ENCODE measurements around the gene MRTO4.
A peak's percentile ranks its signal among the peaks of the same experiment; 100 is the strongest.

MRTO4 gene

GRCh38 chr1:19307794-19308508 lies 56.3 kb downstream of the MRTO4 start:
- Histone ChIP-seq H3K4me1 (ENCODE audit: control insufficient read depth in 2 of 2, insufficient read depth in 2 of 2, low read length in 2 of 2) (peaks cover 26 to 39% of the 10 kb centered on the region in 2 donors), H3K4me3 (ENCODE audit: low read length in 2 of 2) (peak overlapping the region in 1 of 2 donors; percentile 18), H3K27ac (ENCODE audit: low read depth in 2 of 2, low read length in 2 of 2) (peak overlapping the region; percentile 79 to 85), H3K27me3 (ENCODE audit: control insufficient read depth in 2 of 2, insufficient read depth in 2 of 2, low read length in 2 of 2) (no peaks in the 10 kb centered on the region), H3K9me3 (ENCODE audit: control insufficient read depth in 2 of 2, low read length in 2 of 2) (no peaks in the 10 kb centered on the region), H3K9ac (ENCODE audit: low read depth in 1 of 2, low read length in 2 of 2) (peak overlapping the region; percentile 26 to 34), H3K36me3 (ENCODE audit: control insufficient read depth in 2 of 2, insufficient read depth in 2 of 2, low read length in 2 of 2) (peaks cover 43 to 45% of the 10 kb centered on the region in 2 donors)

- Histone ChIP-seq H3K36me3 (ENCODE audit: control insufficient read depth in 2 of 2, insufficient read depth in 2 of 2, low read length in 2 of 2) (peaks cover 39 to 40% of the 10 kb centered on the region in 2 donors), H3K27me3 (ENCODE audit: control insufficient read depth in 2 of 2, insufficient read depth in 2 of 2, low read length in 2 of 2) (no peaks in the 10 kb centered on the region), H3K4me3 (ENCODE audit: low read length in 2 of 2) (no peak overlapping the region), H3K9me3 (ENCODE audit: control insufficient read depth in 2 of 2, low read length in 2 of 2) (no peaks in the 10 kb centered on the region), H3K9ac (ENCODE audit: low read depth in 1 of 2, low read length in 2 of 2) (peak overlapping the region; percentile 23 to 34), H3K27ac (ENCODE audit: low read depth in 2 of 2, low read length in 2 of 2) (peak overlapping the region; percentile 79 to 85), H3K4me1 (ENCODE audit: control insufficient read depth in 2 of 2, insufficient read depth in 2 of 2, low read length in 2 of 2) (peaks cover 30 to 45% of the 10 kb centered on the region in 2 donors)
These were observed 56.9 kb downstream of the MRTO4 start for GRCh38 chr1:19308509-19308907.

GRCh38 chr1:19309123-19309813 lies 57.7 kb downstream of the MRTO4 start:
- no peak overlapping the region for H3K9ac ChIP-seq (ENCODE audit: low read depth in 1 of 2, low read length in 2 of 2)
- no peak overlapping the region for H3K4me3 ChIP-seq (ENCODE audit: low read length in 2 of 2)
- H3K36me3 ChIP-seq (ENCODE audit: control insufficient read depth in 2 of 2, insufficient read depth in 2 of 2, low read length in 2 of 2): peaks cover 31 to 32% of the 10 kb centered on the region in 2 donors
- no peaks in the 10 kb centered on the region for H3K9me3 ChIP-seq (ENCODE audit: control insufficient read depth in 2 of 2, low read length in 2 of 2)
- H3K27ac ChIP-seq (ENCODE audit: low read depth in 2 of 2, low read length in 2 of 2): peak overlapping the region; percentile 24 to 79
- no peaks in the 10 kb centered on the region for H3K27me3 ChIP-seq (ENCODE audit: control insufficient read depth in 2 of 2, insufficient read depth in 2 of 2, low read length in 2 of 2)
- peaks cover 37 to 45% of the 10 kb centered on the region in 2 donors for H3K4me1 ChIP-seq (ENCODE audit: control insufficient read depth in 2 of 2, insufficient read depth in 2 of 2, low read length in 2 of 2)
